Measurements from ENCODE around the gene TMSB4X.
"Not testable (repeated sequence)": the region's sequence is repeated elsewhere in the genome, so short reads cannot be mapped to it uniquely, and the experiment has no call there.

The TMSB4X gene

GRCh38 chrX:12955882-12956703 is 18.8 kb upstream of the TMSB4X start:
- peak; percentile 36 for DNase-seq

- DNase-seq: peak; percentile 32
Measured at GRCh38 chrX:12956704-12957534, 18.0 kb upstream of the TMSB4X start.

- DNase-seq: no peak
Measured at GRCh38 chrX:12958059-12958458, 16.9 kb upstream of the TMSB4X start.

- DNase-seq: no peak
Measured at GRCh38 chrX:12958461-12958860, 16.4 kb upstream of the TMSB4X start.

GRCh38 chrX:12961196-12961718 is 13.7 kb upstream of the TMSB4X start:
- no peak for DNase-seq

GRCh38 chrX:12962041-12962504 is 12.8 kb upstream of the TMSB4X start:
- DNase-seq: no peak

GRCh38 chrX:12963210-12963850 is 11.6 kb upstream of the TMSB4X start:
- DNase-seq: not testable (repeated sequence)

GRCh38 chrX:12965131-12965940 is 9.6 kb upstream of the TMSB4X start:
- DNase-seq: no peak

- DNase-seq: no peak
Measured at GRCh38 chrX:12966151-12966550, 8.8 kb upstream of the TMSB4X start.

- no peak for DNase-seq
Measured at GRCh38 chrX:12967711-12968465, 7.0 kb upstream of the TMSB4X start.

- no peak for DNase-seq
Measured at GRCh38 chrX:12970691-12971202, 4.2 kb upstream of the TMSB4X start.

GRCh38 chrX:12971282-12972003 is 3.5 kb upstream of the TMSB4X start:
- no peak for DNase-seq

GRCh38 chrX:12972243-12972642 is 2.7 kb upstream of the TMSB4X start:
- no peak for DNase-seq

GRCh38 chrX:12972878-12973560 is 1.9 kb upstream of the TMSB4X start:
- DNase-seq: no peak

GRCh38 chrX:12973561-12974304 is 1.2 kb upstream of the TMSB4X start:
- DNase-seq: no peak

- no peak for DNase-seq
Measured at GRCh38 chrX:12974305-12974795, 560 bp upstream of the TMSB4X start.

- no peak for DNase-seq
Measured at GRCh38 chrX:12975670-12975965, 708 bp downstream of the TMSB4X start.

GRCh38 chrX:12975991-12976558 is 1.2 kb downstream of the TMSB4X start:
- DNase-seq: no peak

Data from activated T-cell treated with anti-CD3 and anti-CD28 coated beads for 4 hours (primary cell).